ENCODE data around the gene DCC.

Gene DCC

GRCh38 chr18:53411511-53411910 is 1071.5 kb downstream of the DCC start:
- H3K4me3 ChIP-seq (ENCODE audit: low read depth, low read length) = no peak overlapping the region
- no peak overlapping the region for H2AFZ ChIP-seq (ENCODE audit: low read length, unreplicated experiment)

DNA sequence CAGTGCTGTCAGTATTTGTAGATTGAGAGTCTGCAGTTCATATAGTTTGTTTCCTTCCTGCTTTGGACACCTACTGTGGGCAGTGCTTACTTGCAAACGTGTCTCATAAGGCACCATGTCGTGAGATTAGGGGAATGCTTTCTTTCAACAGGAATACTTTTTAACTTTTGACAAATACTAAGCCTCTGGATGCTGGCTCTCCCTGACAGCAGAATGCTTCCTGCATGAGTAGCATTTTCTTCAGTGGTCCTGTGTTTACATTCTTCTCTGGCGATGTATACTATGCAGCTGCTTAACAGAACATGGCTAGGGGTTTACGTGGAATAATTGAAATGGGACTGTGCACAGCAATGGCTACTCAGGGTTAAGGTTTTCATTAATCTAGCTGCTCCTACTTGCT is 1077.0 kb downstream of the DCC start:
- H2AFZ ChIP-seq (ENCODE audit: low read length, unreplicated experiment) = no peak overlapping the region
- no peaks in the 10 kb centered on the region for H3K4me1 ChIP-seq (ENCODE audit: control insufficient read depth, insufficient read depth, low read length, unreplicated experiment)
- H3K4me3 ChIP-seq (ENCODE audit: low read depth, low read length) = no peak overlapping the region

More at GRCh38 chr18:53411511-53411910, 1071.5 kb downstream of the DCC start:
- no peaks in the 10 kb centered on the region for H3K4me1 ChIP-seq (ENCODE audit: control insufficient read depth, insufficient read depth, low read length, unreplicated experiment)
- H3K27me3 ChIP-seq (ENCODE audit: insufficient read depth, low read length) = no peaks in the 10 kb centered on the region
- H3K36me3 ChIP-seq (ENCODE audit: insufficient read depth, low read length) = no peaks in the 10 kb centered on the region
- no peak overlapping the region for H3K27ac ChIP-seq (ENCODE audit: low read depth, low read length)
- no peaks in the 10 kb centered on the region for H3K79me2 ChIP-seq (ENCODE audit: control insufficient read depth, insufficient read depth, low read length, unreplicated experiment)

GRCh38 chr18:53421869-53422268 is 1081.9 kb downstream of the DCC start:
- H2AFZ ChIP-seq (ENCODE audit: low read length, unreplicated experiment) = no peak overlapping the region
- no peaks in the 10 kb centered on the region for H3K27me3 ChIP-seq (ENCODE audit: insufficient read depth, low read length)
- no peak overlapping the region for H3K27ac ChIP-seq (ENCODE audit: low read depth, low read length)
- H3K4me1 ChIP-seq (ENCODE audit: control insufficient read depth, insufficient read depth, low read length, unreplicated experiment) = no peaks in the 10 kb centered on the region
- no peaks in the 10 kb centered on the region for H3K79me2 ChIP-seq (ENCODE audit: control insufficient read depth, insufficient read depth, low read length, unreplicated experiment)
- H3K4me3 ChIP-seq (ENCODE audit: low read depth, low read length) = no peak overlapping the region
- H3K36me3 ChIP-seq (ENCODE audit: insufficient read depth, low read length) = no peaks in the 10 kb centered on the region

More for the DNA sequence above, 1077.0 kb downstream of the DCC start:
- H3K27me3 ChIP-seq (ENCODE audit: insufficient read depth, low read length) = no peaks in the 10 kb centered on the region
- H3K27ac ChIP-seq (ENCODE audit: low read depth, low read length) = no peak overlapping the region
- no peaks in the 10 kb centered on the region for H3K79me2 ChIP-seq (ENCODE audit: control insufficient read depth, insufficient read depth, low read length, unreplicated experiment)
- no peaks in the 10 kb centered on the region for H3K36me3 ChIP-seq (ENCODE audit: insufficient read depth, low read length)

GRCh38 chr18:53422896-53423295 is 1082.9 kb downstream of the DCC start:
- Histone ChIP-seq H3K27me3 (ENCODE audit: insufficient read depth, low read length) (no peaks in the 10 kb centered on the region), H3K27ac (ENCODE audit: low read depth, low read length) (no peak overlapping the region), H3K4me3 (ENCODE audit: low read depth, low read length) (no peak overlapping the region)

GRCh38 chr18:53426666-53427184 is 1086.7 kb downstream of the DCC start:
- Histone ChIP-seq H2AFZ (ENCODE audit: low read length, unreplicated experiment) (no peak overlapping the region), H3K4me3 (ENCODE audit: low read depth, low read length) (no peak overlapping the region), H3K36me3 (ENCODE audit: insufficient read depth, low read length) (no peaks in the 10 kb centered on the region), H3K79me2 (ENCODE audit: control insufficient read depth, insufficient read depth, low read length, unreplicated experiment) (no peaks in the 10 kb centered on the region), H3K27me3 (ENCODE audit: insufficient read depth, low read length) (no peaks in the 10 kb centered on the region), H3K27ac (ENCODE audit: low read depth, low read length) (no peak overlapping the region), H3K4me1 (ENCODE audit: control insufficient read depth, insufficient read depth, low read length, unreplicated experiment) (no peaks in the 10 kb centered on the region)

More at GRCh38 chr18:53422896-53423295, 1082.9 kb downstream of the DCC start:
- no peak overlapping the region for H2AFZ ChIP-seq (ENCODE audit: low read length, unreplicated experiment)
- no peaks in the 10 kb centered on the region for H3K4me1 ChIP-seq (ENCODE audit: control insufficient read depth, insufficient read depth, low read length, unreplicated experiment)
- H3K79me2 ChIP-seq (ENCODE audit: control insufficient read depth, insufficient read depth, low read length, unreplicated experiment) = no peaks in the 10 kb centered on the region
- H3K36me3 ChIP-seq (ENCODE audit: insufficient read depth, low read length) = no peaks in the 10 kb centered on the region

DNA sequence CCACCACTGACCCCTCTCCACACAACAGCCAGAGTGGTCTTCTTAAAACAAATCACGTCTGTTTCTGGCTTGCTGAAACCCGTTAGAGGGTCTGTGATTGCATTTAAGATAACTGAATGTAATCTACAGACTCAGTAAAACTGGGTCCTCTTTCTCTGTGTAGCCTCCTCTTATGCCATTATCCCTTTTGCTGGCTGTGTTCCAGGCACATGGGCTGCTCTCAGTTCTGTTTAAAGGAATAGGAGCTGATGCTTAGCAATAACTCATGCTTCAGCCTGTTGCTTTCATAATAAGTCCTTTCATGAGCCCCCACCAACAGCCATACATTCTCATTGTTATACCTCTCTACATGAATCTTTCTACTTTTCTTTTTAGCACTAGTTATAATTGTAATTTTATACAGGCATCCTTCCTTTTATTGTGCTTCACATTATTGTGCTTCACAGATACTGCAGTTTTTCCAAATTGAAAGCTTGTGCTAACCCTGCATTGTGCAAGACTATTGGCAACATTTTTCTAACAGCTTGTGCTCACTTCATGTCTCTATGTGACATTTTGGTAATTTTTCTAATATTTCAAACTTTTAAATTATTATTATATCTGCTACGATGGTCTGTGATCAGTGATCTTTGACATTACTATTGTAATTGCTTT is 1101.9 kb downstream of the DCC start:
- H2AFZ ChIP-seq (ENCODE audit: low read length, unreplicated experiment) = no peak overlapping the region
- no peaks in the 10 kb centered on the region for H3K27me3 ChIP-seq (ENCODE audit: insufficient read depth, low read length)
- H3K79me2 ChIP-seq (ENCODE audit: control insufficient read depth, insufficient read depth, low read length, unreplicated experiment) = no peaks in the 10 kb centered on the region
- H3K27ac ChIP-seq (ENCODE audit: low read depth, low read length) = no peak overlapping the region
- no peaks in the 10 kb centered on the region for H3K4me1 ChIP-seq (ENCODE audit: control insufficient read depth, insufficient read depth, low read length, unreplicated experiment)
- no peaks in the 10 kb centered on the region for H3K36me3 ChIP-seq (ENCODE audit: insufficient read depth, low read length)
- no peak overlapping the region for H3K4me3 ChIP-seq (ENCODE audit: low read depth, low read length)

DNA sequence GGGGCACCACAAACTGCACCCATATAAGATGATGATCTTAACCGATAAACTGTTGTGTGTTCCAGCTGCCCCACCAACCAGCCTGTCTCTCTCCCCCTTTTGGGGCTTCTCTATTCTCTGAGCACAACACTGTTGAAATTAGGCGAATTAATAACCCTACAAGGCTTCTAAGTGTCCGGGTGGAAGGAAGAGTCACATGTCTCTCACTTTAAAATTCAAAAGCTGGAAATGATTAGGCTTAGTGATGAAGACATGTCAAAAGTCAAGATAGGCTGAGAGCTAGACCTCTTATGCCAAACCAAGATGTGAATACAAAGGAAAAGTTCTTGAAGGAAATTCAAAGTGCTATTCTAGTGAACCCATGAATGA is 1102.4 kb downstream of the DCC start:
- Histone ChIP-seq H3K79me2 (ENCODE audit: control insufficient read depth, insufficient read depth, low read length, unreplicated experiment) (no peaks in the 10 kb centered on the region), H2AFZ (ENCODE audit: low read length, unreplicated experiment) (no peak overlapping the region), H3K27me3 (ENCODE audit: insufficient read depth, low read length) (no peaks in the 10 kb centered on the region), H3K4me1 (ENCODE audit: control insufficient read depth, insufficient read depth, low read length, unreplicated experiment) (no peaks in the 10 kb centered on the region), H3K4me3 (ENCODE audit: low read depth, low read length) (no peak overlapping the region), H3K27ac (ENCODE audit: low read depth, low read length) (no peak overlapping the region), H3K36me3 (ENCODE audit: insufficient read depth, low read length) (no peaks in the 10 kb centered on the region)

- Histone ChIP-seq H3K27me3 (ENCODE audit: insufficient read depth, low read length) (no peaks in the 10 kb centered on the region), H2AFZ (ENCODE audit: low read length, unreplicated experiment) (no peak overlapping the region), H3K79me2 (ENCODE audit: control insufficient read depth, insufficient read depth, low read length, unreplicated experiment) (no peaks in the 10 kb centered on the region), H3K27ac (ENCODE audit: low read depth, low read length) (no peak overlapping the region), H3K4me3 (ENCODE audit: low read depth, low read length) (no peak overlapping the region), H3K36me3 (ENCODE audit: insufficient read depth, low read length) (no peaks in the 10 kb centered on the region), H3K4me1 (ENCODE audit: control insufficient read depth, insufficient read depth, low read length, unreplicated experiment) (no peaks in the 10 kb centered on the region)
Observed at GRCh38 chr18:53443336-53443735, 1103.3 kb downstream of the DCC start.

DNA sequence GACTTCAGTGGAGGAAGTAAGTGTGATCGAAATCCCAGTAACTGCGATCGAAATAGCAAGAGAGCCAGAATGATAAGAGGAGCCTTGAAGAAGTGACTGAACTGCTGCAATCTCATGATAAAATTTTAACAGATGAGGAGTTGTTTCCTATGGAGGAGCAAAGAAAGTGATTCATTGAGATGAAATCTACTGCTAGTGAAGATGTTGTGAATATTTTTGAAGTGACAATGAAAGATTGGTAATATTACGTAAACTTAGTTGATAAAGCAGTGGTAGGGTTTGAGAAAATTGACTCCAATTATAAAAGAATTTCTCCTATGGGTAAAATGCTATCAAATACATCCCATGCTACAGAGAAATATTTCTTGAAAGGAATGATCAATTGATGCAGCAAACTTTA is 1103.8 kb downstream of the DCC start:
- Histone ChIP-seq H2AFZ (ENCODE audit: low read length, unreplicated experiment) (no peak overlapping the region), H3K27ac (ENCODE audit: low read depth, low read length) (no peak overlapping the region), H3K79me2 (ENCODE audit: control insufficient read depth, insufficient read depth, low read length, unreplicated experiment) (no peaks in the 10 kb centered on the region), H3K36me3 (ENCODE audit: insufficient read depth, low read length) (no peaks in the 10 kb centered on the region), H3K4me3 (ENCODE audit: low read depth, low read length) (no peak overlapping the region), H3K27me3 (ENCODE audit: insufficient read depth, low read length) (no peaks in the 10 kb centered on the region), H3K4me1 (ENCODE audit: control insufficient read depth, insufficient read depth, low read length, unreplicated experiment) (no peaks in the 10 kb centered on the region)

DNA sequence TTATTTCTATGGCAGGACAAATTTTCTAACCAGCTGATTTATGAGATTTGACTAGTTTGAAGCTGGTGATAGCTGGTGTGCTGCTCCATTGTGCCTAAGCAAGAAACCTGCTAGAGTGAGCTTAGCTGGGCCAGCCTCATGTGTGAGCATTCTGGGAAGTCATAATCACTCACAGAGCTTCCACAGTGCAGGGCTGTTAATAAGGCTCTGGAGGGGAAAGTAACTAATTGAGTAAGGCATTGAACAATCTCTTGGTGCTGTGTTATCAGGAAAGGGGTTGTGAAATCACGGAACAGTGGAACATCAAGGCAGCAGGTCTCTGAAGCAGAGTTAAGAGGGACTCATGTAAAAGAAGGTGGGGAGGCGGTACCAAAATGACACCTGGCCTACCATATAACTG is 1111.9 kb downstream of the DCC start:
- Histone ChIP-seq H3K27me3 (ENCODE audit: insufficient read depth, low read length) (no peaks in the 10 kb centered on the region), H3K4me3 (ENCODE audit: low read depth, low read length) (no peak overlapping the region), H3K4me1 (ENCODE audit: control insufficient read depth, insufficient read depth, low read length, unreplicated experiment) (no peaks in the 10 kb centered on the region), H2AFZ (ENCODE audit: low read length, unreplicated experiment) (no peak overlapping the region), H3K27ac (ENCODE audit: low read depth, low read length) (no peak overlapping the region), H3K36me3 (ENCODE audit: insufficient read depth, low read length) (no peaks in the 10 kb centered on the region), H3K79me2 (ENCODE audit: control insufficient read depth, insufficient read depth, low read length, unreplicated experiment) (no peaks in the 10 kb centered on the region)

- H3K4me1 ChIP-seq (ENCODE audit: control insufficient read depth, insufficient read depth, low read length, unreplicated experiment) = no peaks in the 10 kb centered on the region
- H3K4me3 ChIP-seq (ENCODE audit: low read depth, low read length) = no peak overlapping the region
- H2AFZ ChIP-seq (ENCODE audit: low read length, unreplicated experiment) = no peak overlapping the region
- H3K27me3 ChIP-seq (ENCODE audit: insufficient read depth, low read length) = no peaks in the 10 kb centered on the region
- H3K79me2 ChIP-seq (ENCODE audit: control insufficient read depth, insufficient read depth, low read length, unreplicated experiment) = no peaks in the 10 kb centered on the region
- no peaks in the 10 kb centered on the region for H3K36me3 ChIP-seq (ENCODE audit: insufficient read depth, low read length)
- no peak overlapping the region for H3K27ac ChIP-seq (ENCODE audit: low read depth, low read length)
Observed at GRCh38 chr18:53457068-53457467, 1117.1 kb downstream of the DCC start.

Measured in ACC112 (cell line).